ENCODE measurements around the gene SLC45A2. TPM values are rescaled to one million over a fixed set of nuclear protein-coding genes. Genes with fewer than 3 reads are reported as not detected.

Gene SLC45A2
- total RNA-seq, 2 experiments from 2014 or later, result not detected

GRCh38 chr5:34008802-34009201, 24.3 kb upstream of the SLC45A2 start:
- ChIA-PET CTCF (ENCODE audit: unreplicated experiment) (no interaction called here), POLR2A (interaction anchor here (0.6 to 1.5 kb wide), 6 partner anchors 9 to 233 kb away, joined by 3 to 6 read pairs (median 4); no protein-coding TSS in a partner anchor)
- Histone ChIP-seq H3K79me2 (ENCODE audit: insufficient read depth, low read depth, low read length) (no peaks in the 10 kb centered on the region), H3K27ac (ENCODE audit: low read depth, low read length, poor library complexity, severe bottlenecking) (peak overlapping the region; percentile 65), H4K20me1 (ENCODE audit: insufficient read depth, low read length) (no peaks in the 10 kb centered on the region), H3K9me3 (ENCODE audit: low read length) (no peaks in the 10 kb centered on the region), H3K4me1 (ENCODE audit: insufficient read depth, low read length, poor library complexity, severe bottlenecking) (peaks cover 19% of the 10 kb centered on the region), H2AFZ (ENCODE audit: low read length) (peak overlapping the region; percentile 93), H3K9me2 (ENCODE audit: insufficient read depth, low read length) (no peaks in the 10 kb centered on the region), H3K4me2 (ENCODE audit: low read length) (peak overlapping the region; percentile 80), H3K36me3 (ENCODE audit: insufficient read depth, low read length) (no peaks in the 10 kb centered on the region), H3K4me3 (ENCODE audit: low read depth, low read length, poor library complexity, severe bottlenecking) (peak overlapping the region; percentile 72)
- intact Hi-C loops (cut with micrococcal nuclease; ENCODE audit: unreplicated experiment), result loop anchor here (10.0 kb wide), 1 partner anchor 564 kb away; the partner anchor contains the start of gene TARS1
- DNase-seq (ENCODE audit: low spot score), result no peak
- no TSS peak for BruUV-seq (replicated peaks)
- TF ChIP-seq EZH2phosphoT487 (IDR thresholded peaks at IDR 0.05; ENCODE audit: borderline replicate concordance, low read depth, low read length) (no peak), CTCF (conservative IDR thresholded peaks at IDR 0.05; ENCODE audit: low read length) (no peak)

- H4K20me1 ChIP-seq (ENCODE audit: insufficient read depth, low read length), result no peaks in the 10 kb centered on the region
- no peaks in the 10 kb centered on the region for H3K9me3 ChIP-seq (ENCODE audit: low read length)
- no peaks in the 10 kb centered on the region for H3K79me2 ChIP-seq (ENCODE audit: insufficient read depth, low read depth, low read length)
- peak within 1 kb of the TSS; percentile 72 for H3K4me3 ChIP-seq (ENCODE audit: low read depth, low read length, poor library complexity, severe bottlenecking)
- DNase-seq (ENCODE audit: low spot score), result peak; percentile 90
- no peaks in the 10 kb centered on the region for H3K36me3 ChIP-seq (ENCODE audit: insufficient read depth, low read length)
- H3K4me2 ChIP-seq (ENCODE audit: low read length), result peak within 1 kb of the TSS; percentile 80
- H3K27ac ChIP-seq (ENCODE audit: low read depth, low read length, poor library complexity, severe bottlenecking), result peak within 1 kb of the TSS; percentile 65
- TF ChIP-seq CTCF (conservative IDR thresholded peaks at IDR 0.05; ENCODE audit: low read length) (0 out of 2 replicates have a peak, but pooled peaks have one; percentile 31), EZH2phosphoT487 (IDR thresholded peaks at IDR 0.05; ENCODE audit: borderline replicate concordance, low read depth, low read length) (no peak)
- H3K4me1 ChIP-seq (ENCODE audit: insufficient read depth, low read length, poor library complexity, severe bottlenecking), result peaks cover 19% of the 10 kb centered on the region
- CTCF ChIA-PET (ENCODE audit: unreplicated experiment), result no interaction called here
- POLR2A ChIA-PET, result interaction anchor here (0.6 to 1.5 kb wide), 6 partner anchors 8 to 1533 kb away, joined by 3 to 6 read pairs (median 4); no protein-coding TSS in a partner anchor
- no peaks in the 10 kb centered on the region for H3K9me2 ChIP-seq (ENCODE audit: insufficient read depth, low read length)
- intact Hi-C loops (cut with micrococcal nuclease; ENCODE audit: unreplicated experiment), result loop anchor here (10.0 kb wide), 1 partner anchor 563 kb away; the partner anchor contains the start of gene TARS1
- H2AFZ ChIP-seq (ENCODE audit: low read length), result peak within 1 kb of the TSS; percentile 93
- BruUV-seq (replicated peaks), result no TSS peak
Measured at GRCh38 chr5:34007621-34008600, 23.4 kb upstream of the SLC45A2 start, which contains the start of gene AMACR. Gene AMACR (minus strand): TSS chr5:34008050. CDS start chr5:34008019, 31 bp downstream.
